Vagina (tissue), 2 donors: ENCODE data around the gene TBX10.

Source experiments
- POLR2A ChIP-seq, 2 donors: fragments of 450-650 bp; IDR thresholded peaks; one replicate each; pipeline ENCODE4 v1.6.1; 2017; ENCODE audit warnings: antibody characterized with exemption in 2 of 2, mild to moderate bottlenecking in 2 of 2, moderate library complexity in 2 of 2
- POLR2AphosphoS5 ChIP-seq, 2 donors: sonication (generic); formaldehyde crosslinking; IDR thresholded peaks; one replicate each; pipeline ENCODE4 v1.9.0; 2017; ENCODE audit warnings: antibody characterized with exemption in 2 of 2, mild to moderate bottlenecking in 2 of 2, low read depth in 1 of 2; ENCODE audit not compliant: insufficient read depth in 1 of 2
- TF ChIP-seq, protein P1 (sequence below), 3 experiments: fragments of 450-650 bp in 2 of 3; fragments of 200-600 bp in 1 of 3; sonication (generic) in 1 of 3; IDR thresholded peaks; one replicate each; pipeline ENCODE4 v1.5.1; 2017 to 2019; ENCODE audit warnings: antibody characterized with exemption in 3 of 3, mild to moderate bottlenecking in 2 of 3, moderate library complexity in 2 of 3

DNA sequence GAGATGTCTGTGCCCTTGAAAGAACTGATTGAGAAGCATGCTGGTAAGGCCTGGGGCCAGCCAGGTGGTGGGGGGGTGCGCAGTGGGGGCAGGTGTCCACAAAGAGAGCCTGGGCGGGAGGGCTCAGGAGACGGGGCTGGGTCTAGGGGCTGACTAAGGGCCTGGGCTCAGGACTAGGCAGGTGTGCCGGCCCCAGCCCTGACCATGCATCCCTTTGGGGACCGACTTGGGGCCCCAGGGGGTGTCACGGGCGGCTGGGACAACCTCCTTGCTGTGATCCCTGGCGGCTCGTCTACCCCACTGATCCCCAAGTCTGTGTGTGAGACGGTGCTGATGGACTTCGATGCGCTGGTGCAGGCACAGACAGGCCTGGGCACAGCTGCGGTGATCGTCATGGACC lies 28.4 kb downstream of the TBX10 start:
- TF ChIP-seq, protein P1, sequence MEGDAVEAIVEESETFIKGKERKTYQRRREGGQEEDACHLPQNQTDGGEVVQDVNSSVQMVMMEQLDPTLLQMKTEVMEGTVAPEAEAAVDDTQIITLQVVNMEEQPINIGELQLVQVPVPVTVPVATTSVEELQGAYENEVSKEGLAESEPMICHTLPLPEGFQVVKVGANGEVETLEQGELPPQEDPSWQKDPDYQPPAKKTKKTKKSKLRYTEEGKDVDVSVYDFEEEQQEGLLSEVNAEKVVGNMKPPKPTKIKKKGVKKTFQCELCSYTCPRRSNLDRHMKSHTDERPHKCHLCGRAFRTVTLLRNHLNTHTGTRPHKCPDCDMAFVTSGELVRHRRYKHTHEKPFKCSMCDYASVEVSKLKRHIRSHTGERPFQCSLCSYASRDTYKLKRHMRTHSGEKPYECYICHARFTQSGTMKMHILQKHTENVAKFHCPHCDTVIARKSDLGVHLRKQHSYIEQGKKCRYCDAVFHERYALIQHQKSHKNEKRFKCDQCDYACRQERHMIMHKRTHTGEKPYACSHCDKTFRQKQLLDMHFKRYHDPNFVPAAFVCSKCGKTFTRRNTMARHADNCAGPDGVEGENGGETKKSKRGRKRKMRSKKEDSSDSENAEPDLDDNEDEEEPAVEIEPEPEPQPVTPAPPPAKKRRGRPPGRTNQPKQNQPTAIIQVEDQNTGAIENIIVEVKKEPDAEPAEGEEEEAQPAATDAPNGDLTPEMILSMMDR (IDR thresholded peaks at IDR 0.05) = no peak
- TF ChIP-seq POLR2A (IDR thresholded peaks at IDR 0.05) (no peak), POLR2AphosphoS5 (IDR thresholded peaks at IDR 0.05; ENCODE audit: insufficient read depth in 1 of 2, low read depth in 1 of 2) (no peak)
